T-helper 2 cell treated with Interferon-gamma antibody and Interleukin-4, amounts not matched to agents 5 μg/mL and 100 μg/mL, for 36 hours (primary cell): ENCODE results near the gene CIAO3.
"Not testable (repeated sequence)": the region's sequence is repeated elsewhere in the genome, so short reads cannot be mapped to it uniquely, and the experiment has no call there.

Experiments
- DNase-seq: peaks from one replicate; pipeline ENCODE4 v3.0.0; 2021; ENCODE audit warnings: low spot score
- H3K27ac Mint-ChIP-seq: one replicate; pipeline ENCODE4 v1.8.0; 2021; ENCODE audit warnings: mild to moderate bottlenecking, mixed read lengths
- H3K27me3 Mint-ChIP-seq: one replicate; pipeline ENCODE4 v1.8.0; 2021; ENCODE audit warnings: low read depth, mixed read lengths
- H3K36me3 Mint-ChIP-seq: one replicate; pipeline ENCODE4 v1.8.0; 2021; ENCODE audit warnings: low read depth, mixed read lengths
- H3K4me1 Mint-ChIP-seq: one replicate; pipeline ENCODE4 v1.8.0; 2021; ENCODE audit warnings: low read depth, mixed read lengths
- H3K4me3 Mint-ChIP-seq: one replicate; pipeline ENCODE4 v1.8.0; 2022; ENCODE audit warnings: mild to moderate bottlenecking, moderate library complexity, mixed read lengths
- H3K9me3 Mint-ChIP-seq: one replicate; pipeline ENCODE4 v1.8.0; 2021; ENCODE audit warnings: mixed read lengths

Gene CIAO3

DNA sequence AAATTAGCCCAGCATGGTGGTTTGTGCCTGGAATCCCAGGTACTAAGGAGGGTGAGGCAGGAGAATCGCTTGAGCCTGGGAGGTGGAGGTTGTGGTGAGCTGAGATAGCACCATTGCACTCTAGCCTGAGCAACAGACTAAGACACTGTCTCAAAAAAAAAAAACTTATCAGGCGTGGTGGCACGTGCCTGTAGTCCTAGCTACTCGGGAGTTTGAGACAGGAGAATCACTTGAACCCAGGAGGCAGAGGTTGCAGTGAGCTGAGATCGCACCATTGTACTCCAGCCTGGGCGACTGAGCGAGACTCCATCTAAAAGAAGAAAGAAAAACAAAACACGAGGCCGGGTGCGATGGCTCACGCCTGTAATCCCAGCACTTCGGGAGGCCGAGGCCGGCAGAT lies 2.1 kb upstream of the CIAO3 start:
- not testable (repeated sequence) for H3K4me3 Mint-ChIP-seq, DNase-seq

GRCh38 chr16:741986-742629 lies 1.3 kb upstream of the CIAO3 start:
- H3K4me1 Mint-ChIP-seq, result peaks cover 8% of the 10 kb centered on the region
- peak overlapping the region; percentile 76 for H3K4me3 Mint-ChIP-seq
- H3K27ac Mint-ChIP-seq, result no peak overlapping the region
- H3K9me3 Mint-ChIP-seq, result no peaks in the 10 kb centered on the region
- peaks cover 9% of the 10 kb centered on the region for H3K36me3 Mint-ChIP-seq
- no peaks in the 10 kb centered on the region for H3K27me3 Mint-ChIP-seq
- no peak for DNase-seq

More for the DNA sequence above, 2.1 kb upstream of the CIAO3 start:
- not testable (repeated sequence) for H3K27me3 Mint-ChIP-seq, H3K9me3 Mint-ChIP-seq, H3K27ac Mint-ChIP-seq, H3K4me1 Mint-ChIP-seq, H3K36me3 Mint-ChIP-seq

- no peak for DNase-seq
- peaks cover 12% of the 10 kb centered on the region for H3K4me1 Mint-ChIP-seq
- H3K9me3 Mint-ChIP-seq, result no peaks in the 10 kb centered on the region
- H3K27me3 Mint-ChIP-seq, result no peaks in the 10 kb centered on the region
- peak overlapping the region; percentile 63 for H3K27ac Mint-ChIP-seq
- H3K36me3 Mint-ChIP-seq, result peaks cover 13% of the 10 kb centered on the region
- peak overlapping the region; percentile 82 for H3K4me3 Mint-ChIP-seq
Observed at GRCh38 chr16:740459-740763, 386 bp downstream of the CIAO3 start.

DNA sequence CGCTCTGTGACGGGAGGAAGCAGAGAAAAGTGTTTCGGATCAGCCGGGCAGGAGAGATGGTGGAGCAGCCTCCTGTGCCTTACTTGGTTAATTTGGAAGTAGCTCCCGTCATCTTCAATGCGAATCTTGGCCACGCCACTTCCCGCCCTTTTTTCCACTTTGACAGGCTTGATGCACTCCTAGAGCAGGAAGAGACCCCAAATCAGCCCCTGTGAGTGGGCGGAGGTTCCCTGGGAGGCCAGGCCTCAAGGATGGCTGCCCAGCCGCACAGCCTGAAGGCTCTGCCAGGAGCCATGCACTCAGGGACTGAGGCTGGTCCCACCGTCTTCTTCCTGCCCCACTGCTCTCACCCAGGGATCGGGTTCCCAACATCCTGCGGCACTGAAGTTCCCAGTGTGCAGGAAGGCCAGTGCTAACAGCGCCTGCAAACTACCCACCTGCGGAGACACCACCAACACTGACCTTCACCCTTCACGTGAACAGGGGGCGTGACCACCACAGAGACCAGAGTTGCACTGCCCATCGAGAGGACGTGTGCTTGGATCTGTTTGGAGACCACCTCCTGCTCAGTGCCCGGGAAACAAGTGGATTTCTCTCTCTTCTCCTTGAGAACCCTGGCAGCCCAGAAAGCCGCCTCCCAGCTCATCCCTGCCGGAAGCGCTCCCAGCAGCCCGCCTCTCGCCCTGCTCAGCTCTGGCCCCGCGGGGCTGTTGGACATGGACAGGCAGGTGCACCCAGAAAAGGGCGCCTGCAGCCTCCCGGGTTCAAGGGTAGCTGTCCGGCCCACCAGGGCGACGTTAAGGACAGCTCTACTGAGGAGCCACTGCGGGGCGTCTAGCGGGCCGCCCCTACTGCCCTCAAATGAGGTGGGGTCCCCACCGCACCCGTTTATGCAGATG lies 988 bp downstream of the CIAO3 start:
- Mint-ChIP-seq H3K36me3 (peaks cover 13% of the 10 kb centered on the region), H3K4me3 (peak overlapping the region; percentile 82), H3K9me3 (no peaks in the 10 kb centered on the region), H3K4me1 (peaks cover 12% of the 10 kb centered on the region), H3K27me3 (no peaks in the 10 kb centered on the region), H3K27ac (no peak overlapping the region)
- no peak for DNase-seq

GRCh38 chr16:736936-737481 lies 3.8 kb downstream of the CIAO3 start:
- Mint-ChIP-seq H3K4me3 (no peak overlapping the region), H3K36me3 (peaks cover 13% of the 10 kb centered on the region), H3K9me3 (no peaks in the 10 kb centered on the region), H3K27ac (no peak overlapping the region), H3K27me3 (no peaks in the 10 kb centered on the region), H3K4me1 (peaks cover 12% of the 10 kb centered on the region)
- no peak for DNase-seq

GRCh38 chr16:735982-736453 lies 4.8 kb downstream of the CIAO3 start:
- Mint-ChIP-seq H3K36me3 (peaks cover 13% of the 10 kb centered on the region), H3K4me1 (peaks cover 12% of the 10 kb centered on the region), H3K27me3 (no peaks in the 10 kb centered on the region), H3K27ac (peak overlapping the region; percentile 77), H3K9me3 (no peaks in the 10 kb centered on the region), H3K4me3 (no peak overlapping the region)
- DNase-seq, result peak; percentile 60

DNA sequence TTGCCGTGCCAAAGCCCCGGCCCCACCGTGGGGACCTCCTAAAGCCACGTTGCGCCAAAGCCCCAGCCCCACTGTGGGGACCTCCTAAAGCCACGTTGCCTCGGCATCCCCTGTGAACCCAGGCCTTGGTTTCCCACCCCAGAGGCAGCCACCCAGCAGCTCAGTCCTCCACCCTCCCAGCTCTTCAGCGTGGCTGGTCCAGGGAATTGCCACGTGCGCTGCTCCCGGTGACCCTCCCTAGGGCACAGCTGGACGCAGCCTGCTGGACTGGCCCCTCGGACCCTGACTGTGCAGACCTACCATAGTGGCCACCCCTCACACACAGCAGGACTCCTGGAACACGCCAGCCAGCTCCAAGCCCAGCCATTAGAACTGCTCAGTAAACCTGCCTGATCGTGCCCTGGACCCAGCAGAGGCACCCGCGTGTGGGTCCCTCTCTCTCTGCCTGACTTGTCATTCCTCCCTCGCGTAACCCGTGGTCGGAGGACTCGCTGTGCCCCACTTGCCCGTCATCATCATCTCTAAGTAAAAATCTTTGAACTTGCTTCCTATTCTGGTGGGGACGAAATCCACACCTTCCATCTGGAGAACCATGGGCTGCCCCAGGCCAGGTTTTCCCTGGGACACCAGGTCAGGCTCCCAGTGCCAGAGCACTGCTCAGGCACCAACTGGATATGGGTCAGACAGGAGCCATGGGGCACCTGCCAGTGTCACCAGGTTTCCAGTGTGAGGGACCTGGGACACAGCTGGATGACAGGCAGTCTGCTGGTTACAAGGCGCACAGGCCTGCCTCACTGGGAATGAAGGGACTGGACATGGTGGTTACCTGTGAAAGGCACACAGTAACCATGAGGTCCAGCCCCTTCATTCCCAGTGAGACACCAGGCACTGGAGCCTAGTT lies 5.6 kb downstream of the CIAO3 start:
- H3K27ac Mint-ChIP-seq, result peak overlapping the region; percentile 77
- H3K4me3 Mint-ChIP-seq, result no peak overlapping the region
- peaks cover 12% of the 10 kb centered on the region for H3K4me1 Mint-ChIP-seq

GRCh38 chr16:734208-734980 lies 6.4 kb downstream of the CIAO3 start:
- Mint-ChIP-seq H3K9me3 (no peaks in the 10 kb centered on the region), H3K4me3 (no peak overlapping the region), H3K36me3 (peaks cover 13% of the 10 kb centered on the region), H3K27ac (no peak overlapping the region), H3K27me3 (no peaks in the 10 kb centered on the region), H3K4me1 (peaks cover 10% of the 10 kb centered on the region)
- no peak for DNase-seq

More for the DNA sequence above, 5.6 kb downstream of the CIAO3 start:
- Mint-ChIP-seq H3K36me3 (peaks cover 13% of the 10 kb centered on the region), H3K27me3 (no peaks in the 10 kb centered on the region), H3K9me3 (no peaks in the 10 kb centered on the region)
- no peak for DNase-seq

DNA sequence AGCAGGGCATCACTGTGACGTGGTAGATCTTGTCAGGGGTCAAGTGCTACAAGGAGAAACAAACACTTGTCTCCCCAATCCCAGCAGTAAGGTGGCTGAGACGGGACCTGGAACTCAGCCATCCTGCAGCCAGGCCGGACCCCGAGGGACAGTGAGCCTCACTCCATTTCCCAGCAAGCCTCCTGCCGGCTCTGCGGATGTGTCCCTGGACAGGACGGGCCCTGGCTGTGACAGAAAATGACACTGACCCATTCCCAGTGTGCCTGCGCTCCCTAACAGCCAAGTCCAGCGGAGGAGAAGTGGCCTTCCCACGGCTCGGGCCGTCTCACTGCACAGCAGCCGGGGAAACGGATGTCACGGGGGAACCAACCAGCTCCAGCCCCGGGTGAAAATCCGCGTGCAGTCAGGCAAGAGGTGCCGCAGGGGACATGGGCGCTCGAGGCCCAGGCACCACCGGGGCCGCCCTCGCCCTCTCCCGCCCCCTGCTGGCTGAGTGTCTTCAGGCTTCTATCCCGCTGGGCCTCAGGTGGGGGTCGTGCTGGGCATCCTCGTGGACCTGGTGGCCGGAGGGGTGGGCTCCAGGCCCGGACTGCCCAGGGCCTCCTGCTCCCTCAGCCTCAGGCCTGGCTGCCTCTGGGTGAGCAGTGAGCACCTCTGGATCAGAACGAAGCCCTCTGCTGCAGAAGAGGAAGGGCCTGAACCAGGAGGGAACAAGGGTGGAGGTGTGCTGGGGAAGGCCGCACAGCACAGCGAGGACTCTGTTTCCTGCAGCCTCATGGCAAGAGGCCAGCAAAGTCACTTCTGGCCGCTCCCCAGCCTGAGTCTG lies 7.2 kb downstream of the CIAO3 start:
- H3K36me3 Mint-ChIP-seq, result peaks cover 9% of the 10 kb centered on the region

DNA sequence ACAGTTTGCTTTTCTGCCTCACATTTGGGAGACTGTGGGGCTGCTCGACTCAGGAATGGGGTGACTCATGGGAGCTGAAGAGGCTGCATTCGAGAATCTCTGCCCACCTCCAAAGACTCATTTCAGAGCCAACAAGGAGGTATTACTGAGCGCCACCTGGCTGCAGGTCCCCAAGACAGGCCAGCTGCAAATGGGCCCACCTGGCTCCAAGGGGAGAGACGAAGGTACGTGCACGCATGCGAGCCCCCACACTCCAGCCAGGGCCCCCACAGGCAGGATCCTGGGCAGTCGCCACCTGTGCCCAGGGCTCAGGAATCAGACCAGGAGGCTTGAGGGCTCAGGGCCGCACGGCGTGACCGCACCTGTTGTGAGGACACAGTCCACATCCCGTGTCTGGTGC lies 7.9 kb downstream of the CIAO3 start:
- peaks cover 6% of the 10 kb centered on the region for H3K4me1 Mint-ChIP-seq
- H3K27ac Mint-ChIP-seq, result no peak overlapping the region
- H3K9me3 Mint-ChIP-seq, result no peaks in the 10 kb centered on the region
- peaks cover 7% of the 10 kb centered on the region for H3K36me3 Mint-ChIP-seq
- no peak for DNase-seq
- no peaks in the 10 kb centered on the region for H3K27me3 Mint-ChIP-seq
- H3K4me3 Mint-ChIP-seq, result no peak overlapping the region

More for the DNA sequence above, 7.2 kb downstream of the CIAO3 start:
- H3K27me3 Mint-ChIP-seq, result no peaks in the 10 kb centered on the region
- no peaks in the 10 kb centered on the region for H3K9me3 Mint-ChIP-seq
- DNase-seq, result no peak
- H3K27ac Mint-ChIP-seq, result no peak overlapping the region
- H3K4me1 Mint-ChIP-seq, result peaks cover 6% of the 10 kb centered on the region
- H3K4me3 Mint-ChIP-seq, result no peak overlapping the region

DNA sequence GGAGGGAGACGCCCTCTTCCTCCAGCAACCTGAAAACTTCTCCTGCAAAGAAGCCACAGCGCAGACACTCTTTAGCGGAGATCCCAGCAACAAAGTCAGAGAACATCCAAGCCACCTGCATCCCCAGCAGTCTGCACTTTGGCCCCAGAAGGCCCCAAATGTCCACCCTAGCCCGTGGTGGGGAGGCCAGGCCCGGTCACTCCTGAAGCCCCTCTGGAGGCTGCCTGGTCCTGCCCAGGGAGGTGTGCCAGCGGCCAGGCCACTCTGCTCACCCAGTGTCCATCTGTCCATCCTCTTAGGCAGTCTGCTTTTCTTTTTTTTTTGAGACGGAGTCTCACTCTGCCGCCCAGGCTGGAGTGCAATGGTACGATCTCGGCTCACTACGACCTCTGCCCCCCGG lies 8.5 kb downstream of the CIAO3 start:
- Mint-ChIP-seq H3K9me3 (no peaks in the 10 kb centered on the region), H3K27me3 (no peaks in the 10 kb centered on the region), H3K4me1 (peaks cover 4% of the 10 kb centered on the region), H3K27ac (no peak overlapping the region), H3K4me3 (no peak overlapping the region), H3K36me3 (peaks cover 5% of the 10 kb centered on the region)
- no peak for DNase-seq

DNA sequence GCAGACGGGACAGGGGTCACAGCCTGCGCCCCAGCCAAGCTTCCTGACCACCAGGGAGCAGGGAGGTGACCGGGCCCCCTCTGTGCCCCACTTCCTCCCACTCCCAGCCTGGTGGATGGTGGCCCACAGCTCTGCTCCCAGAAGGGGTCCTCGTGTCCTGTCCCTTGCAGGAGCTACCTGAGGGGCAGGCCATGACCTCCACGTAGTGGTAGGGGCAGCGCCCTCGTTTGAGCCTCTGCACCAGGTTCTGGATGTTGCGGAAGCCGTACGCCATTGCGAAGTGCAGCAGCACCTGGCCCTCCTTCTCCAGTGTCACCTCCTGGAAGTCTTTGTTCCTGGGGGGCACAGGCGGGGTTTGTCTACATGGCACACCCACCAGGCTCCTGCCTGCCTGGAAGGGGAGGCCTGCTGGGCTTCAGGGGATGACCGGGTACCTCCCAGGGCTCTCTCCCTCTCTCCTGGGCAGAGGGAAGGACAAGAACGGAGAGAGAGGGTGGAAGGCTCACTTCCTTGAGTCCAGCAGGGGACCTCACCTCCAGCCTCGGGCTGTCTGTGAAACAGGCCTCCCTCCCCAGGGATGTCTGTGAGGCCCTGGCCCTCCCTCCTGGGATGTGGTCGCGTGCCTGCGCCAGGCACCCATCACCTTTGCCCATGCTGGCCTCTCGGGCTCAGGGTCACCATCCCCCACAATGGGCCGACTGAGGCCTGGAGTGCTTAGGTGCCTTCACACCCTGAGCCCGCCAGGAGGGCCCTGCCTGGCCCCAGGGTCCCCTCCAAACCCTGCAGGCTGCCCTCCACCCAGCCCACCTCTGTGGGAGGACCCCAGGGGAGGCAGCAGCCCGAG lies 9.9 kb downstream of the CIAO3 start:
- H3K4me1 Mint-ChIP-seq, result no peaks in the 10 kb centered on the region
- H3K4me3 Mint-ChIP-seq, result no peak overlapping the region
- no peak overlapping the region for H3K27ac Mint-ChIP-seq
- no peaks in the 10 kb centered on the region for H3K9me3 Mint-ChIP-seq
- no peaks in the 10 kb centered on the region for H3K36me3 Mint-ChIP-seq
- no peaks in the 10 kb centered on the region for H3K27me3 Mint-ChIP-seq
- DNase-seq, result no peak
